Caco-2 (cell line): ENCODE measurements around the gene HSPA14. TPM values are rescaled to one million over a fixed set of nuclear protein-coding genes. Genes with fewer than 3 reads are reported as not detected.

Source experiments
- BruUV-seq: library from RNA; stranded (reverse); fragments of 400-500 nt; replicated peaks from 2 replicates; lab custom pipeline; 2021; lab: Mats Ljungman, UMichigan
- CTCF ChIA-PET: fragments of 300-600 bp; sonication (Branson Sonifier 250); formaldehyde crosslinking; loops from one replicate; lab custom pipeline; 2022; ENCODE audit warnings: antibody characterized with exemption; lab: Charles Lee
- POLR2A ChIA-PET: fragments of 300-600 bp; sonication (Branson Sonifier 250); formaldehyde crosslinking; loops from one replicate; lab custom pipeline; 2022; ENCODE audit warnings: antibody characterized with exemption; lab: Charles Lee
- DNase-seq, 2 experiments: peaks; one replicate each; pipeline versions ENCODE4 v3.0.0 to v3.0.0-alpha.2; 2020 to 2022
- H3K27me3 ChIP-seq: replicated peaks from 2 replicates; pipeline ENCODE4 v1.6.0; 2011; ENCODE audit warnings: low read length; ENCODE audit not compliant: control insufficient read depth, insufficient read depth
- H3K36me3 ChIP-seq: 2 replicates; pipeline ENCODE4 v1.5.1; 2011; ENCODE audit warnings: low read length; ENCODE audit not compliant: control insufficient read depth, insufficient read depth
- H3K4me1 ChIP-seq: fragments of 250-450 bp; sonication (Bioruptor Pico); 2 replicates; pipeline ENCODE4 v1.5.1; 2020; ENCODE audit warnings: mild to moderate bottlenecking
- H3K4me3 ChIP-seq: 2 replicates; pipeline ENCODE4 v1.5.1; 2011; ENCODE audit warnings: low read depth, mild to moderate bottlenecking, control low read depth, low read length
- H3K9me3 ChIP-seq: fragments of 250-450 bp; sonication (Bioruptor Pico); 2 replicates; pipeline ENCODE4 v1.5.1; 2020; ENCODE audit warnings: mild to moderate bottlenecking, moderate library complexity
- H3K27ac Mint-ChIP-seq: one replicate; pipeline ENCODE4 v1.8.0; 2022; ENCODE audit warnings: mixed read lengths; ENCODE audit not compliant: unreplicated experiment
- H3K27me3 Mint-ChIP-seq: one replicate; pipeline ENCODE4 v1.8.0; 2022; ENCODE audit warnings: mixed read lengths; ENCODE audit not compliant: insufficient read depth, unreplicated experiment
- H3K36me3 Mint-ChIP-seq: one replicate; pipeline ENCODE4 v1.8.0; 2022; ENCODE audit warnings: mild to moderate bottlenecking, mixed read lengths; ENCODE audit not compliant: insufficient read depth, unreplicated experiment
- H3K4me1 Mint-ChIP-seq: one replicate; pipeline ENCODE4 v1.8.0; 2022; ENCODE audit warnings: low read depth, mixed read lengths; ENCODE audit not compliant: unreplicated experiment
- H3K4me3 Mint-ChIP-seq: one replicate; pipeline ENCODE4 v1.8.0; 2022; ENCODE audit warnings: mild to moderate bottlenecking, moderate library complexity, mixed read lengths; ENCODE audit not compliant: unreplicated experiment
- H3K9me3 Mint-ChIP-seq: one replicate; pipeline ENCODE4 v1.8.0; 2022; ENCODE audit warnings: mixed read lengths; ENCODE audit not compliant: unreplicated experiment
- CTCF ChIP-seq, 2 experiments: fragments of 200-600 bp in 1 of 2; IDR thresholded peaks; 1 replicate in 1 of 2; 2 replicates in 1 of 2; pipeline versions ENCODE4 v1.5.1 to v1.8.0; 2011 to 2022; ENCODE audit warnings: antibody characterized with exemption in 1 of 2, control low read depth in 1 of 2, inconsistent platforms in 1 of 2, low read depth in 1 of 2, low read length in 1 of 2, mild to moderate bottlenecking in 1 of 2, moderate library complexity in 1 of 2; ENCODE audit not compliant: insufficient read depth in 1 of 2, severe bottlenecking in 1 of 2, unreplicated experiment in 1 of 2
- intact Hi-C: fragments of 100-400 bp; cut with micrococcal nuclease; formaldehyde crosslinking; loops from one replicate; pipeline ENCODE4 v1.10.0; 2022; ENCODE audit not compliant: unreplicated experiment
- total RNA-seq: library from RNA; stranded (reverse); gene quantifications from 2 replicates; pipeline ENCODE4 v1.2.3, GENCODE V29; 2022

Gene HSPA14
- total RNA-seq, 1 experiment from 2014 or later: 36.9 TPM

- intact Hi-C loops: no loop called here
- peaks cover 63% of the 10 kb centered on the region for H3K36me3 Mint-ChIP-seq
- H3K4me1 Mint-ChIP-seq: peaks cover 7% of the 10 kb centered on the region
- no peak overlapping the region for H3K4me3 Mint-ChIP-seq
- DNase-seq: no peak
- ChIA-PET CTCF (interaction anchor here (0.9 kb wide), 1 partner anchor 9 kb away, joined by 3 read pairs; no protein-coding TSS in a partner anchor), POLR2A (no interaction called here)
- Histone ChIP-seq H3K4me1 (no peaks in the 10 kb centered on the region), H3K9me3 (no peaks in the 10 kb centered on the region), H3K36me3 (peaks cover 3% of the 10 kb centered on the region), H3K4me3 (no peak overlapping the region), H3K27me3 (no peaks in the 10 kb centered on the region)
- no peaks in the 10 kb centered on the region for H3K9me3 Mint-ChIP-seq
- no peaks in the 10 kb centered on the region for H3K27me3 Mint-ChIP-seq
- no TSS peak for BruUV-seq
- no peak overlapping the region for H3K27ac Mint-ChIP-seq
- no peak for TF ChIP-seq CTCF (IDR thresholded peaks at IDR 0.05; ENCODE audit: insufficient read depth in 1 of 2, low read depth in 1 of 2, low read length in 1 of 2, severe bottlenecking in 1 of 2, unreplicated experiment in 1 of 2)
Measured at GRCh38 chr10:14843327-14843988, 5.4 kb downstream of the HSPA14 start.

- ChIA-PET CTCF (no interaction called here), POLR2A (interaction anchor here (0.5 to 0.6 kb wide), 2 partner anchors 32 to 94 kb away, joined by 3 to 5 read pairs; no protein-coding TSS in a partner anchor)
- no peak overlapping the region for H3K4me3 Mint-ChIP-seq
- H3K9me3 Mint-ChIP-seq: no peaks in the 10 kb centered on the region
- Histone ChIP-seq H3K9me3 (no peaks in the 10 kb centered on the region), H3K4me1 (no peaks in the 10 kb centered on the region), H3K4me3 (no peak overlapping the region), H3K36me3 (peaks cover 3% of the 10 kb centered on the region), H3K27me3 (no peaks in the 10 kb centered on the region)
- intact Hi-C loops: no loop called here
- DNase-seq: no peak
- BruUV-seq: no TSS peak
- TF ChIP-seq CTCF (IDR thresholded peaks at IDR 0.05; ENCODE audit: insufficient read depth in 1 of 2, low read depth in 1 of 2, low read length in 1 of 2, severe bottlenecking in 1 of 2, unreplicated experiment in 1 of 2): no peak
- no peak overlapping the region for H3K27ac Mint-ChIP-seq
- H3K4me1 Mint-ChIP-seq: no peaks in the 10 kb centered on the region
- no peaks in the 10 kb centered on the region for H3K27me3 Mint-ChIP-seq
- peaks cover 59% of the 10 kb centered on the region for H3K36me3 Mint-ChIP-seq
Measured at GRCh38 chr10:14844948-14845347, 6.8 kb downstream of the HSPA14 start.

- DNase-seq: no peak
- no peak for TF ChIP-seq CTCF (IDR thresholded peaks at IDR 0.05; ENCODE audit: insufficient read depth in 1 of 2, low read depth in 1 of 2, low read length in 1 of 2, severe bottlenecking in 1 of 2, unreplicated experiment in 1 of 2)
- Histone ChIP-seq H3K9me3 (no peaks in the 10 kb centered on the region), H3K4me1 (no peaks in the 10 kb centered on the region), H3K4me3 (no peak overlapping the region), H3K36me3 (peaks cover 1% of the 10 kb centered on the region; the same call in 1 of the 2 replicates), H3K27me3 (no peaks in the 10 kb centered on the region)
- CTCF ChIA-PET: interaction anchor here (1.1 kb wide), 1 partner anchor 10 kb away, joined by 3 read pairs; no protein-coding TSS in a partner anchor
- Mint-ChIP-seq H3K4me3 (no peak overlapping the region), H3K9me3 (no peaks in the 10 kb centered on the region), H3K27me3 (no peaks in the 10 kb centered on the region), H3K4me1 (no peaks in the 10 kb centered on the region), H3K27ac (no peak overlapping the region), H3K36me3 (peaks cover 54% of the 10 kb centered on the region)
- intact Hi-C loops: no loop called here
- POLR2A ChIA-PET: no interaction called here
- BruUV-seq: no TSS peak
Measured at GRCh38 chr10:14852236-14852635, 14.1 kb downstream of the HSPA14 start.
